Measurements from ENCODE around the gene DNAJC30.

Gene DNAJC30

GRCh38 chr7:73683056-73683787 is at the start of gene DNAJC30, which contains the start of gene BUD23:
Gene DNAJC30, minus strand, starts transcription at chr7:73683453. Its CDS starts 30 bp downstream, at chr7:73683423.
Gene BUD23, plus strand, starts transcription at chr7:73683597. Its CDS starts 29 bp downstream, at chr7:73683626.
- H3K4me3 ChIP-seq (ENCODE audit: control insufficient read depth, low read depth, low read length): peak within 1 kb of the TSS; percentile 73
- TF ChIP-seq CTCF (IDR thresholded peaks at IDR 0.05; ENCODE audit: control insufficient read depth, insufficient read depth, low read depth, low read length, missing control alignments): no peak
- peak; percentile 75 for DNase-seq (ENCODE audit: low read depth)

- no peak overlapping the region for H3K4me3 ChIP-seq (ENCODE audit: control insufficient read depth, low read depth, low read length)
- no peak for DNase-seq (ENCODE audit: low read depth)
- no peak for TF ChIP-seq CTCF (IDR thresholded peaks at IDR 0.05; ENCODE audit: control insufficient read depth, insufficient read depth, low read depth, low read length, missing control alignments)
Measured at GRCh38 chr7:73732397-73732796, 49.1 kb upstream of the DNAJC30 start.

GRCh38 chr7:73730485-73730884 is 47.2 kb upstream of the DNAJC30 start:
- DNase-seq (ENCODE audit: low read depth): no peak
- TF ChIP-seq CTCF (IDR thresholded peaks at IDR 0.05; ENCODE audit: control insufficient read depth, insufficient read depth, low read depth, low read length, missing control alignments): no peak
- H3K4me3 ChIP-seq (ENCODE audit: control insufficient read depth, low read depth, low read length): no peak overlapping the region

GRCh38 chr7:73728551-73728950 is 45.3 kb upstream of the DNAJC30 start:
- DNase-seq (ENCODE audit: low read depth): no peak
- TF ChIP-seq CTCF (IDR thresholded peaks at IDR 0.05; ENCODE audit: control insufficient read depth, insufficient read depth, low read depth, low read length, missing control alignments): no peak
- H3K4me3 ChIP-seq (ENCODE audit: control insufficient read depth, low read depth, low read length): no peak overlapping the region

- no peak for TF ChIP-seq CTCF (IDR thresholded peaks at IDR 0.05; ENCODE audit: control insufficient read depth, insufficient read depth, low read depth, low read length, missing control alignments)
- DNase-seq (ENCODE audit: low read depth): no peak
- H3K4me3 ChIP-seq (ENCODE audit: control insufficient read depth, low read depth, low read length): no peak overlapping the region
Measured at GRCh38 chr7:73727952-73728351, 44.7 kb upstream of the DNAJC30 start.

- no peak for DNase-seq (ENCODE audit: low read depth)
- H3K4me3 ChIP-seq (ENCODE audit: control insufficient read depth, low read depth, low read length): no peak overlapping the region
- TF ChIP-seq CTCF (IDR thresholded peaks at IDR 0.05; ENCODE audit: control insufficient read depth, insufficient read depth, low read depth, low read length, missing control alignments): no peak
Measured at GRCh38 chr7:73726083-73726466, 42.8 kb upstream of the DNAJC30 start.
